Activated CD4-positive, alpha-beta T cell treated with anti-CD3 and anti-CD28 coated beads for 4 hours (primary cell): ENCODE results near the gene HTRA3.

ENCODE experiments used
- DNase-seq, 2 donors: peaks; one replicate each; pipeline ENCODE4 v3.0.0-alpha.2; 2020

HTRA3 gene

DNA sequence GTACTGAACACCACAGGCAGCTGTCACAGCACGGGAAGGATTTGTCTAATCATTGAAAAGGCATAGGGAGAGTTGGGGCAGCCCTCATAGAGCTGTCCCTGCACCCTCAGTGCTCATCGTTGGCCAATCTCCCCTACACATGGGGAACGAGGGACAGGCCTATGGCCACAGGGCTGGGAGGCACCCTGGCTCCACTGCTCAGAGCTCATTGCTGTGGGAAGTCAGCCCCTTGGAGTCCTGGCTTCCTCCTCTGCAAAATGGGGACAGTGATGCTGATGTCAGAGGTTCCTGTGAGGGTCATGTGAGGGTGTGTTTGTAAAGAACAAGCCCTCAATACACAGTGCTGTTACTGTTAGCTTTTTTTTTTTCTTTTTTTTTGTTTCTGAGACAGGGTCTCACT lies 19.3 kb upstream of the HTRA3 start:
- DNase-seq = no peak

DNA sequence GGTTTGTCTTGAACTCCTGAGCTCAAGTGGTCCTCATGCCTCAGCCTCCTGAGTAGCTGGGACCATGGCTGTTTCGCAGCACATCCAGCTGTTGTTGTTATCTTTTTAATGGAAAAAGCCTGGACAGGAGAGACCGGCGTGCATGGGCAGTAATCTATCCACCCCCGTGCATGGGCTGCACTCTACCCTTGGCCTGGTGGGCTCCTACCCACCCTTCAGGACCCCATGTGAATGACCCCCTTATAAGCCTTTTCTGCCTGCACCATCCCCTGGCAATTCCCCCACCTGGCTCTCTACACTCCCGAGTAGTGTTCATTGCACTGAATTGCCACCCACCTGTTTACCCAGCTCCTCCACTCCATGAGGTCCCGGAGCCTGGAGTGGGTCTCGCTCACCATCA lies 18.9 kb upstream of the HTRA3 start:
- DNase-seq = no peak

DNA sequence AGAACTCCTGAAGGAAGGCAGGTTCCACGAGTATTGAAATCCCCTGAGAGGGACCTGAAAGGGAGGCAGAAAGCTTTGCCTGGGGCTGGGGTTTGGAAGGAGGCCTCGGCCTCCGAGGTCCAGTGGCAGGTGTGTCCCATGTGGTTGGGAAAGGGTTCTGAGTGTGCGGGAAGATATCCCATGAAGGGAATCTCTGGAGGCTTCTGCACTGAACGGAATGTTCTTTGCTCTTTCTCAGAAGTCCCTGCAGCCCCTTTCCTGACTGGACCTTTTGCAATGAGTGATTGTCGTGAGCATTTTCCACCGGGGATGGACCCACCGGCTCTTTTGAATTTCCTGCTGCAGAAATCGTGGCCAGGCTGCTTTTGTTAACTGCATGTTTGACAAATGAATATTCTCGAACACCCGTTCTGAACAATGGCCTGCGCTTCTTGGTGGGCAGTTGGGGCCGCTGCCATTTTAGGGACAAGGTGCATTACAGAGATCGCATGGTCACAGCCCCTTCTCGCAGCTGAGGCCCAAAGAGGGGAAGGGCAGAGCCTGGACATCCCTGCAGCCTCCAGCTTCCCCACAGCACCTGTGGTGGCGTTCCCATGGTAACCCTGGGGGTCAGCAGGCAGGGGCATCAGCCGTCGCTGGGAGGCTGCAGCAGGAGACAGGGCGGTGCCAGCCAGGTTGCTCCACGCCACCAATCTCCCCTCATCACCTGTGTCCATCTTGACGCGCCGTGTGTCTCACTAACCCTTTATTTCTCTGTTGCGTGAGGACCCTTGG lies 18.3 kb upstream of the HTRA3 start:
- DNase-seq = no peak

DNA sequence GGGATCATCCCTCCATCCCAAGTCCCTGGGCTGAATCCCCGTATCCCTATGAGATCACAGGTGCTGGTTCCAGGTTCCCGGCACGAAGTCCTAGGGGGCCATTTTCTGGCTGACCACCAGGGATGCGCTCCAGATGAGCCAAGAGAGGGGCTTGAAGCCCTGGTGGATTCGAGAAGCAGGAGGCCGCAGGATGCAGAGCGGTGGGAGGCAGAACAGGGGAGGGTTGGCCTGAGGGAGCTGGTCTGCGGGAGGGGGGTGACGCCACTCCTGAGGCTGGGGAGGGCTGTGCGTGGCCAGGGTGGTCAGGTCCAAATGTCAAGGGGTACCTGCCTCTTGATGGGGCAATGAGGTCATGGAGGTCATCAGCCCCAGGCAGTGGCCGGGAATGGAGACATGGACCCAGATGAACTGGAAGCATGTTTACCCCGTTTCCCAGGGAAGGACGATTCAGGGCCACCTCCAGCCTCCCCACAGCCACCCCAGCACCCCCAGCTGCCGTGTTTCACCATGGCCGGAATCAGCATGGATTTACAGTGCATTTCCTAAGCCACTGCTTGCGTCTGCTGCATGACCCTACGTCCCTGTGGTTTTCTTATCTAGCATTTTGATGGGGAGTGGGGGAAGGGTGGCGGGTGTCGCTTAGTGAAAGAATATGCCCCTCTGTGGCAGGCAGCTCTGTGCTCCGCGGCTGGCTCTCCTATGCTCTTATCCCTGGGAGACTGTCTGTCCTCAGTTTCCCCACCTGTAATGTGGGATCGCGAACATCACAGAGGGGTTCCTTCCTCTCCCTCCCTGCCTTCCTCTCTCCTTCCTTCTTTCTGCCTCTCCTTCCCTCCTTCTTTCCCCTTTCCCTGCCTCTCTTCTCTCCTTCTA lies 17.0 kb upstream of the HTRA3 start:
- no peak for DNase-seq

DNA sequence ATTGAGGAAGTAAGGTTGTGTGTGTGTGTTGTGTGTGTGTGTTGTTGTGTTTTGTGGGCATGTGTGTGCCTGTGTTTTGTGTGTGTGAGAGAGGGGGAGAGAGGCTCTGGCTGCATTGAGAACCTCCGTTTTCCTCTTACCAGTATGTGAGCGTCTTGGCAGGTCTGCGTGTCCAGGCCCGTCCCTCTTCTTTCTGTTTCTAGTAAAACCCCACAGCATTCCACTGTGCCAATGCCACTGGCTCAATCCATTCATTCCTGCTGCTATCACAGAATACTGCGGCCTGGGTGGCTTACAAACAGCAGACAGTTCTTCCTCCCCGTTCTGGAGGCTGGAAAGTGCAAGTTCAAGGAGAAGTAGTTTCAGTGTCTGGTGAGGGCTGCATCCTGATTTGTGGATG lies 15.5 kb upstream of the HTRA3 start:
- DNase-seq = no peak

DNA sequence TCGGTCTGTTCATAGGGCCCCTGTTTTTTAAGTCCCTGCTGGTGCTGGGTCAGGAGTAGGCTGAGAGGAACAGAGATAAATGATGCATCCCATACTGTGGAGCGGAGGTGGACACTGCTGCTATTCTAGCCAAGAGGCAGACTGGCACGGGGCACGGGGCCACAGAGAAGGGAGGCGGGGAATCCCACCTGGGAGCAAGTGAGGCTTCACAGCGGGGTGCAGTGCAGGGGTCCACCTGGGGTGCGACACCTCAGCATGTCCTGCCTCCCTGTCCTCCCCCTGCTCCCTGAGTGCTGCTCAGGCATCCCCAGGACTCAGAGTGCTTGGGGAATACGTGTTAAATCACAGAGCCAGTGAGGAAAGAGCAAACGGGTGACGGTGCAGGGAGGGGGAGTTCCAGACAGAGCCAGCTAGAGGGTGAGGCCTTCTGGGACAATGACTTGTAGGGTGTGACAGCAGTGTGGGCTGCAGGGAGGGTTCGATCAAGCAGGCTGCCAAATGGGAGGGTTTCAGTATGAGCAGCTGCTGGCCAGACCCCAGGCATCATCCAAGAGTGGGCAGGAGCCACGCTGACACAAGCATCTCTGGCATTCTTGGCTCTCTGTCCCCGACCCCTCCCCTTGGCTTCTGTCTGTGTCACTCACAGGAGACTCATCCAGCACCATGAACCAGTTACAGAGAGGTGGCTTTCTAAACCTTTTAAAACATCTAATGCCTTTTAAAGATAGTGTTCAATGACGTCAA lies 13.7 kb upstream of the HTRA3 start:
- no peak for DNase-seq

- no peak for DNase-seq
These were observed 11.7 kb upstream of the HTRA3 start for GRCh38 chr4:8257854-8258253.

- no peak for DNase-seq
These were observed 10.9 kb upstream of the HTRA3 start for GRCh38 chr4:8258552-8259212.

DNA sequence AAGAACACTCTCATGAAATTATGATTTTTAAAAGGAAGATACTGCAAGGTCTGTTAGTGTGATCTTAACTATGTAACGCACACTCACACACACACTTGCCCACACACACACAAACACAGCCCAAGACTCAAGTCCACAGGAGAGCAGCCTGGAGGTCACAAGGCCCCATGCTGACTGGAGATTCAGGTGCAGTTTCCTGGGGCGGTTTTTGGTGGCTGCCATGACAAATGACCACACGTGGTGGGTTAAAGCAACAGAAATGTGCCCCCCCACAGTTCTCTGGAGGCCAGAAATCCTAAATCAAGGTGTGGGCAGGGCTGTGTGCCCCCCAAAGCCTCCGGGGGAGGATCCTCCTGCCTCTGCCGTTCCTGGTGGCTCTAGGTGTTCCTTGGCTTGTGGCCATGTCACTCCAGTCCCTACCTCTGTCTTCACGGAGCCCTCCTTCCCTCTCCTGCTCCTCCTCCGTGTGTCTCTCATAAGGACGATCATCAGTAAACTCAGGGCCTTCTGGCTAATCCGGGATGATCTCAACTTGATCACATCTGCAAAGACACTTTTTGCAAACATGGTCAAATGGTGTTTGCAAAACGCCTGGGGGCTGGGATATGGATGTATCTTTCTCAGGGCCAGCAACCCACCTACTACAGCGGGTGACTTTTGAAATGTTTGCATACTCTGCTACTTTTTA lies 9.7 kb upstream of the HTRA3 start:
- no peak for DNase-seq

DNA sequence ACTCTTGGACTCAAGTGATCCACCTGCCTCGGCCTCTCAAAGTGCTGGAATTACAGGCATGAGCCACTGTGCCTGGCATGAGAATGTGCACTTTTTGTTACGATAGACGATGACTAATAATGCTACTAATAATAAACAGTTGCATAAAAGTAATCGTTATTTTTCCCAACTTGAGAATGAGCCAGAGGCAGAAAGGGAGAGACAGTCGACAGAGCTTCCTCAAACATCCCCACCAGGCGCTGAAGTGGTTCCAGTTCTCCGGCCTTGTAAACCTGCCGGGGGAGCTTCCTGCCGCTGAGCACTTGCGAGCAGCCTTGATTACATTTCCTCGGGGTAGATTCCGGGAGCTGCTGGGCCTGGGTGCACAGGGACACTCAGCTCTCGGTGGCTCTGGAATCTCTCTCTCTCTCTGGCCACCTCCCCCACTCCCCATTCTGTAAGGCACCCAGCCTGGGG lies 8.9 kb upstream of the HTRA3 start:
- DNase-seq = no peak

DNA sequence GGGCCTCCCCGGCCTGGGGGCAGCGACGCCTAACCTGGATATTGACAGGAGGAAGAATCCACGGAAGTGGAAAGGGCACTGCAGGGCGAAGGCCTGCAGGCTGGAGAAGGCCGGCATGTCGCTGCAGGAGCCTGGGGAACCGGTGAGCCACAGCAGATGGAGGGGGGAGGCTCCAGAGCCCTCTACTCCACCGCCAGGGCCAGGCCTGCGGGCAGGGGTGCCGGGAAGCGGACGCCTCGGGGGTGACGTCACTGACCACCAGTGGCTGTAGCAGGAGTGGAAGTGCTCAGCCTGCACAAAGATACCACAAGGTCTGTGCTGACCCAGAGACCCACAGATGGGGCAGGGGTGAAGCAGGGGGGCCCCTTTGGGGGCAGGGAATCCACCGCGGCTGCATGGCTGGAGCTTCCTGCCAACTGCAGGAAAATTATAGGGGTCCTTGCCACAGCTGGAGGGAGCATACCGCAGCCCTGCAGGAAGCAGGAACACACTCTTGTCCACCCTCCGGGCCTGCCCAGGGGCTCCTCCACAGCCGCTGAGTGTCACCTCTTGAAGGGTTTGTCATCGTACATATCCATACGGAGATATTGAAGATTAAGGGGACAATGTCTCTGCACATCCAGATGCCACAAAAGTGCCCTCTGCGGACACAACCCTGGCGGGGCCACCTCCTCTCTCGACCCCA lies 7.6 kb upstream of the HTRA3 start:
- DNase-seq = no peak

- DNase-seq = no peak
These were observed 6.8 kb upstream of the HTRA3 start for GRCh38 chr4:8262637-8263322.

GRCh38 chr4:8263397-8263796 lies 6.2 kb upstream of the HTRA3 start:
- no peak for DNase-seq

DNA sequence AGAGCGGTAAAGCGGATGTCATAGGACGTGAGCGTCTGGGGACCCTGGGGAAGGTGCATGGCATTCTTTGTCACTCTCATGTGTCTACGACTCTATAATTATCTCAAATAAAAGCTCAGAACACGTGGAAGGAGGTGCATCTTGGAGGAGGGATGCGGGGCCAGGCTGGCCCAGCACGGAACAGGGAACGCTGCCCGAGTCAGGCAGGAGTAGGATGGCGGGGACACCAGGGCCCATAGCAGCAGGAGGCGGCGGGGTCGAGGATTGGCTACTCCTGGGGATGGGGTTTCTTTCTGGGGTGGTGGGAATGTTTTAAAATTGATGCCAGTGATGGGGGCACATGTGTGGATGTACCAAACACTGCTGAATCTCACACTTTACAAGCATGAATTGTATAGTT lies 5.4 kb upstream of the HTRA3 start:
- no peak for DNase-seq

DNA sequence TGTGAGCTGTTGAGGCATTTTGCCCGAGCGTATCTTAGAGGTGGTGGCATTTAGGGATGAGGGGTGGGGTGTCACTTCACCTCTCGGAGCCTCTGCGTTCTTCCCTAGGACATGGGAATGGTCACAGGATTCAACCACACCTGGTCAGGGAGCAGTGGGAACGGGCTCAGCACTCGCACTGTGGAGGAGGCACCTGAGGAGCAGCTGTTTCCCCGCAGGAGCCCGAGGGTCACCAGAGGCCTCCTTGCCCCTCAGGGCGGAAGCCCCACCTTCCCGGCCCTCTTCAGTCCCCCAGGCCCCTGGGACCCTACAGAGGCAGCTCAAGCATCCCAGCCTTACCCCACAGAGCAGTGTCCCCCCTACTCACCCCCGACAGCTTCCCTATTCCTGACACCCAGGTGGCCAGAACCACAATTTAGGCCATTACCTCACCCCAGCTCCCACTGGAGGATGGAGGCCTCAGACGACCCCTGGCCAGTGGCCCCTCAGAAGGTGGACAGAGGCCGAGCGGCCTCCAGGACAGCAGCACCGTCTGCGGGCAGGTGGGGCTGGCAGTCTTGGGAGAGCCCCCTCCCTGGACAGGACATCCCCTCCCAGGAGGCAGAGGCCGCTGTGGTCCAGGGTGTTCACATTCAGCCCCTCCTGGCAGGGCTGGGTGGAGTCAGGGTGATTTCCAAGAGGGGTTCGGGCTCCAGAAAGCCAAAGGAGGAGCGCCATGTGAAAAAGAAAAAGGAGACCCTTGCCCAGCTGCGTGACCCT lies 4.2 kb upstream of the HTRA3 start:
- no peak for DNase-seq

- no peak for DNase-seq
These were observed 3.5 kb upstream of the HTRA3 start for GRCh38 chr4:8266088-8266487.

DNA sequence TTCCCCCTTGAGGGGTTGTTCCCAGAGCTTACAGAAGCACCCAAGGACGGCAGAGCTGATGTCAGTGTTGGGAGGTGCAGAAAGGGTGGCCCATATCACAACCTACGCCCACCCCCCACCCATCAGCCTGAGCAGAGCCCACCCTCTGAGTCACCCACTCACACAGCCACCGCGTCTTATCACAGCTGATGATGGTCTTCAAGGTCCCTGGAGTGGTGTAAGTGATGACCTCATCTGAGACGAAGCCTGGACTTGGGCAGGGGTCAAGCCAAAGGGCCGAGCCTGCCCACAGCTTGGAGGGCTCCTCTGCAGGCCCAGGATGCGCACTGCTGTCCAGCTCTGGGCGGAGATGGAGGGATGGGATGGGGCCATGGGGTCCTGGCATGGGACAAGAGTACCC lies 3.0 kb upstream of the HTRA3 start:
- DNase-seq = no peak

- no peak for DNase-seq
These were observed 2.5 kb upstream of the HTRA3 start for GRCh38 chr4:8267077-8267476.

- no peak for DNase-seq
These were observed 1.3 kb upstream of the HTRA3 start for GRCh38 chr4:8268211-8268610.

- no peak for DNase-seq
These were observed 536 bp upstream of the HTRA3 start for GRCh38 chr4:8268901-8269534.
